ENCODE measurements around the gene UBXN6. TPM values are rescaled to one million over a fixed set of nuclear protein-coding genes. Genes with fewer than 3 reads are reported as not detected.

UBXN6 gene
- total RNA-seq, 1 experiment from 2014 or later, result 76.5 TPM

GRCh38 chr19:4431808-4432674, 25.6 kb downstream of the UBXN6 start:
- H3K27me3 ChIP-seq (ENCODE audit: insufficient read depth, low read length), result no peaks in the 10 kb centered on the region
- ChIA-PET RAD21 (ENCODE audit: low non-redundant PET in 1 of 2, low total read pairs in 2 of 2, uncharacterized antibody in 2 of 2, unreplicated experiment in 2 of 2) (no interaction called here), POLR2A (no interaction called here), CTCF (no interaction called here)
- H3K9me2 ChIP-seq (ENCODE audit: insufficient read depth), result no peaks in the 10 kb centered on the region
- H4K20me1 ChIP-seq (ENCODE audit: insufficient read depth), result no peaks in the 10 kb centered on the region
- BruUV-seq (replicated peaks), result no TSS peak
- H2AFZ ChIP-seq (ENCODE audit: low read depth, low read length, poor library complexity, severe bottlenecking), result no peak overlapping the region
- TF ChIP-seq CBX3 (IDR thresholded peaks at IDR 0.05; ENCODE audit: low read depth), result no peak
- TF ChIP-seq ZNF274 (IDR thresholded peaks at IDR 0.05; ENCODE audit: low read depth, low read length), result no peak
- TF ChIP-seq RAD21 (IDR thresholded peaks at IDR 0.05; ENCODE audit: low read depth), result no peak
- no peak for TF ChIP-seq CEBPB (IDR thresholded peaks at IDR 0.05; ENCODE audit: low read depth)
- no peak for TF ChIP-seq JUND (IDR thresholded peaks at IDR 0.05)
- TF ChIP-seq POLR2A (IDR thresholded peaks at IDR 0.05; ENCODE audit: borderline replicate concordance, extremely low read depth, insufficient read depth, insufficient read length), result no peak
- TF ChIP-seq SRF (IDR thresholded peaks at IDR 0.05; ENCODE audit: low read depth), result no peak
- TF ChIP-seq EZH2phosphoT487 (IDR thresholded peaks at IDR 0.05; ENCODE audit: borderline replicate concordance), result no peak
- TF ChIP-seq ELF1 (IDR thresholded peaks at IDR 0.05; ENCODE audit: borderline replicate concordance, low read depth), result no peak
- TF ChIP-seq EZH2 (IDR thresholded peaks at IDR 0.05), result no peak
- TF ChIP-seq REST (IDR thresholded peaks at IDR 0.05; ENCODE audit: low read depth), result no peak
- TF ChIP-seq SP1 (IDR thresholded peaks at IDR 0.05; ENCODE audit: low read depth), result no peak
- TF ChIP-seq, protein P1, sequence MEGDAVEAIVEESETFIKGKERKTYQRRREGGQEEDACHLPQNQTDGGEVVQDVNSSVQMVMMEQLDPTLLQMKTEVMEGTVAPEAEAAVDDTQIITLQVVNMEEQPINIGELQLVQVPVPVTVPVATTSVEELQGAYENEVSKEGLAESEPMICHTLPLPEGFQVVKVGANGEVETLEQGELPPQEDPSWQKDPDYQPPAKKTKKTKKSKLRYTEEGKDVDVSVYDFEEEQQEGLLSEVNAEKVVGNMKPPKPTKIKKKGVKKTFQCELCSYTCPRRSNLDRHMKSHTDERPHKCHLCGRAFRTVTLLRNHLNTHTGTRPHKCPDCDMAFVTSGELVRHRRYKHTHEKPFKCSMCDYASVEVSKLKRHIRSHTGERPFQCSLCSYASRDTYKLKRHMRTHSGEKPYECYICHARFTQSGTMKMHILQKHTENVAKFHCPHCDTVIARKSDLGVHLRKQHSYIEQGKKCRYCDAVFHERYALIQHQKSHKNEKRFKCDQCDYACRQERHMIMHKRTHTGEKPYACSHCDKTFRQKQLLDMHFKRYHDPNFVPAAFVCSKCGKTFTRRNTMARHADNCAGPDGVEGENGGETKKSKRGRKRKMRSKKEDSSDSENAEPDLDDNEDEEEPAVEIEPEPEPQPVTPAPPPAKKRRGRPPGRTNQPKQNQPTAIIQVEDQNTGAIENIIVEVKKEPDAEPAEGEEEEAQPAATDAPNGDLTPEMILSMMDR (IDR thresholded peaks at IDR 0.05 in 2 of 3, conservative IDR thresholded peaks at IDR 0.05 in 1 of 3; ENCODE audit: borderline replicate concordance in 1 of 3, insufficient read depth in 1 of 3, low read depth in 2 of 3, low read length in 2 of 3), result no peak
- no peak for TF ChIP-seq EGR1 (IDR thresholded peaks at IDR 0.05; ENCODE audit: low read depth)
- no peaks in the 10 kb centered on the region for H3K4me1 ChIP-seq (ENCODE audit: control insufficient read depth in 1 of 2, insufficient read depth in 2 of 2, low read length in 2 of 2)
- peaks cover 45 to 67% of the 10 kb centered on the region in 2 experiments; a peak in 3 of 4 replicates for H3K36me3 ChIP-seq (ENCODE audit: control insufficient read depth in 1 of 2, insufficient read depth in 2 of 2, low read length in 2 of 2)
- peaks cover 14% of the 10 kb centered on the region for H3K79me2 ChIP-seq (ENCODE audit: insufficient read depth, low read length)
- no peak overlapping the region for H3K9ac ChIP-seq (ENCODE audit: low read length)
- no peak overlapping the region for H3K4me2 ChIP-seq (ENCODE audit: low read length)
- no peak overlapping the region for H3K27ac ChIP-seq (ENCODE audit: low read depth, low read length)
- H3K9me3 ChIP-seq (ENCODE audit: control insufficient read depth in 1 of 2, insufficient read depth in 1 of 2, low read depth in 1 of 2, low read length in 2 of 2), result no peaks in the 10 kb centered on the region
- intact Hi-C loops (cut with micrococcal nuclease), result no loop called here
- H3K4me3 ChIP-seq (replicated peaks in 1 of 2; ENCODE audit: low read depth in 1 of 2, low read length in 2 of 2), result no peak overlapping the region
- DNase-seq (ENCODE audit: low read depth, low spot score), result no peak
- no peak for ATAC-seq
